Measurements from ENCODE around the gene DENND4A. TPM values are rescaled to one million over a fixed set of nuclear protein-coding genes. Genes with fewer than 3 reads are reported as not detected.
"Not testable (repeated sequence)": the region's sequence is repeated elsewhere in the genome, so short reads cannot be mapped to it uniquely, and the experiment has no call there.

The DENND4A gene
- total RNA-seq, 1 donor from 2014 or later, result 32.5 TPM

DNA sequence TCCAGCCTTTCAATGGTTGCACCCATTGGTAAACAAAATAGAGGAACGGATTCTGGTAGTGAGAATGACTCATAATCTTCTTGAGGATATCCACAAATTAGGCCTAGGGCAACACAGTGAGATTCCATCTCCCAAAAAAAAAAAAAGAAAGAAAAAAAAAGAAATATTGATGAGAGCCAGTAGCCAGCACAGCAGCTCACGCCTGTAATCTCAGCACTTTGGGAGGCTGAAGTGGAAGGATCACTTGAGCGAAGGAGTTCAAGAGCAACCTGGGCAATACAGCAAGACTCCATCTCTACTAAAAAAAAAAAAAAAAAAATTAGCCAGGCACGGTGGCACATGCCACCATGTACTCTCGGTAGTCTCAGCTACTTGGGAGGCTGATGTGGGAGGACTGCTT lies 51.9 kb downstream of the DENND4A start:
- H3K4me3 ChIP-seq, result no peak overlapping the region
- H3K27me3 ChIP-seq, result no peaks in the 10 kb centered on the region
- ATAC-seq, result no peak
- DNase-seq, result no peak
- no peaks in the 10 kb centered on the region for H3K4me1 ChIP-seq
- H3K36me3 ChIP-seq, result peaks cover 49% of the 10 kb centered on the region
- intact Hi-C loops (cut with DNase I), result no loop called here
- no peak overlapping the region for H3K27ac ChIP-seq
- TF ChIP-seq, protein P1, sequence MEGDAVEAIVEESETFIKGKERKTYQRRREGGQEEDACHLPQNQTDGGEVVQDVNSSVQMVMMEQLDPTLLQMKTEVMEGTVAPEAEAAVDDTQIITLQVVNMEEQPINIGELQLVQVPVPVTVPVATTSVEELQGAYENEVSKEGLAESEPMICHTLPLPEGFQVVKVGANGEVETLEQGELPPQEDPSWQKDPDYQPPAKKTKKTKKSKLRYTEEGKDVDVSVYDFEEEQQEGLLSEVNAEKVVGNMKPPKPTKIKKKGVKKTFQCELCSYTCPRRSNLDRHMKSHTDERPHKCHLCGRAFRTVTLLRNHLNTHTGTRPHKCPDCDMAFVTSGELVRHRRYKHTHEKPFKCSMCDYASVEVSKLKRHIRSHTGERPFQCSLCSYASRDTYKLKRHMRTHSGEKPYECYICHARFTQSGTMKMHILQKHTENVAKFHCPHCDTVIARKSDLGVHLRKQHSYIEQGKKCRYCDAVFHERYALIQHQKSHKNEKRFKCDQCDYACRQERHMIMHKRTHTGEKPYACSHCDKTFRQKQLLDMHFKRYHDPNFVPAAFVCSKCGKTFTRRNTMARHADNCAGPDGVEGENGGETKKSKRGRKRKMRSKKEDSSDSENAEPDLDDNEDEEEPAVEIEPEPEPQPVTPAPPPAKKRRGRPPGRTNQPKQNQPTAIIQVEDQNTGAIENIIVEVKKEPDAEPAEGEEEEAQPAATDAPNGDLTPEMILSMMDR (IDR thresholded peaks at IDR 0.05), result no peak
- H3K9me3 ChIP-seq, result no peaks in the 10 kb centered on the region

DNA sequence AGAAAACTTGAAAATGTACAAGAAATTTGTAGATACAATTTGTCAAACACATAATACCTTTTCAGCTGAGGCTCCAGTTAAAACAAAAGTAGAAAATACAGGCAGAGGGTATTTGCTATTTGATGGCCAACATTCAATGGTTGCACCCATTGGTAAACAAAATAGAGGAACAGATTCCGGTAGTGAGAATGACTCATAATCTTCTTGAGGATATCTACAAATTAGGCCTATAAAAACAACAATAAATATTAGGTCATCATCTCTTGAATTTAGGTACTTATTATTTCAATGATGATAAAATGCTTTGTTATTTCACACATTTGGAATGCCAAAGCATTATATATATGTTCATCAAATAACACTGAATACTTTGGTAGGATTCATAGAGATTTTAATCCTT lies 53.4 kb downstream of the DENND4A start:
- TF ChIP-seq, protein P1 (IDR thresholded peaks at IDR 0.05), result no peak
- no peak for DNase-seq
- no peak for ATAC-seq
- Histone ChIP-seq H3K4me1 (no peaks in the 10 kb centered on the region), H3K9me3 (no peaks in the 10 kb centered on the region), H3K27ac (no peak overlapping the region), H3K36me3 (peaks cover 55% of the 10 kb centered on the region), H3K27me3 (no peaks in the 10 kb centered on the region), H3K4me3 (no peak overlapping the region)
- intact Hi-C loops (cut with DNase I), result no loop called here

DNA sequence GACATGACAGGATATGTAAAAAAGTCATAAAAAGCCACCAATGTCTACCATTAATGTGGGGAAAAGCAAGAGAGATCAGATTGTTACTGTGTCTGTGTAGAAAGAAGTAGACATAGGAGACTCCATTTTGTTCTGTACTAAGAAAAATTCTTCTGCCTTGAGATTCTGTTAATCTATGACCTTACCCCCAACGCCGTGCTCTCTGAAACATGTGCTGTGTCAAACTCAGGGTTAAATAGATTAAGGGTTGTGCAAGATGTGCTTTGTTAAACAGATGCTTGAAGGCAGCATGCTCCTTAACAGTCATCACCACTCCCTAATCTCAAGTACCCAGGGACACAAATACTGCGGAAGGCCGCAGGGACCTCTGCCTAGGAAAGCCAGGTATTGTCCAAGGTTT lies 58.5 kb downstream of the DENND4A start:
- ATAC-seq; H3K9me3 ChIP-seq; H3K27ac ChIP-seq; H3K4me3 ChIP-seq; intact Hi-C loops (cut with DNase I); H3K4me1 ChIP-seq; DNase-seq; H3K27me3 ChIP-seq: not testable (repeated sequence)
- peaks cover 52% of the 10 kb centered on the region for H3K36me3 ChIP-seq

DNA sequence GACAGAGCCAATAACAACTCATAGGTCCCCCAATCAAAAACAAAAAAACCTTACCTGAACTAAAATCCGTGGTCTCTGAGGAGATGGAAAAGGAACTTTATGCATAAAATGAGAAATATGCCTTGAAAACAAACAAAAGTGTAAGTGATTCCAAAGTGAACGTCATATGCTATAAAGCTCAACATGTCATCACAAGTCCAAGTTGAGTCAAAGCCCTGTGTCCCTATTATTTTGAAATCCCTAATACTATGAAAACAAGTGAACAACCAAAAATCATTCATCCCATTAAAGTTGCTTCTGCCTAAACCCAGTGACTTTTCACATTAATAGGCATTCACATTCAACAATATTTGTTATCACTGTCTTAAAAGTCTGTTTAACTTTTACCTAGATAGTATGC lies 59.4 kb downstream of the DENND4A start:
- Histone ChIP-seq H3K27ac (no peak overlapping the region), H3K4me1 (no peaks in the 10 kb centered on the region), H3K27me3 (no peaks in the 10 kb centered on the region), H3K9me3 (no peaks in the 10 kb centered on the region), H3K36me3 (peaks cover 52% of the 10 kb centered on the region), H3K4me3 (no peak overlapping the region)
- ATAC-seq, result no peak
- no peak for DNase-seq
- TF ChIP-seq, protein P1 (IDR thresholded peaks at IDR 0.05), result no peak
- intact Hi-C loops (cut with DNase I), result no loop called here

DNA sequence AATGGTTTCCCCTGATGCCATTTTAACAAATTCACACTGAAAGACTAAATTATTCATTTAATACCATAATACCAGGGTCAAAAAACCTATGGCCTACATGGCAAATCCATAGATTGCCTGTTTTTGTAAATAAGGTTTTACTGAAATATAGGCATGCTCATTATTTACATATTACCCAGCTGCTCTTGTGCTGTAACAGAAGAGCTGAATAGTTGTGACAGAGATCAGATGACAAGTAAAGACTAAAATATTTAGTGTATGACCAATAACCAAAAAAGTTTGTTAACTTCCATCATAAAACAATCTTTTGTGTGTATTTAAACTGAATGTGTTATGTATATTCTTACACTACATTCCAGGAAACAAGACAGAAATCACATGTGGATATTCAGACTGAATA lies 60.2 kb downstream of the DENND4A start:
- H3K27ac ChIP-seq, result no peak overlapping the region
- no peaks in the 10 kb centered on the region for H3K4me1 ChIP-seq
- H3K27me3 ChIP-seq, result no peaks in the 10 kb centered on the region
- TF ChIP-seq, protein P1 (IDR thresholded peaks at IDR 0.05), result no peak
- H3K36me3 ChIP-seq, result peaks cover 52% of the 10 kb centered on the region
- intact Hi-C loops (cut with DNase I), result no loop called here
- no peak for ATAC-seq
- DNase-seq, result no peak
- H3K9me3 ChIP-seq, result no peaks in the 10 kb centered on the region
- no peak overlapping the region for H3K4me3 ChIP-seq

DNA sequence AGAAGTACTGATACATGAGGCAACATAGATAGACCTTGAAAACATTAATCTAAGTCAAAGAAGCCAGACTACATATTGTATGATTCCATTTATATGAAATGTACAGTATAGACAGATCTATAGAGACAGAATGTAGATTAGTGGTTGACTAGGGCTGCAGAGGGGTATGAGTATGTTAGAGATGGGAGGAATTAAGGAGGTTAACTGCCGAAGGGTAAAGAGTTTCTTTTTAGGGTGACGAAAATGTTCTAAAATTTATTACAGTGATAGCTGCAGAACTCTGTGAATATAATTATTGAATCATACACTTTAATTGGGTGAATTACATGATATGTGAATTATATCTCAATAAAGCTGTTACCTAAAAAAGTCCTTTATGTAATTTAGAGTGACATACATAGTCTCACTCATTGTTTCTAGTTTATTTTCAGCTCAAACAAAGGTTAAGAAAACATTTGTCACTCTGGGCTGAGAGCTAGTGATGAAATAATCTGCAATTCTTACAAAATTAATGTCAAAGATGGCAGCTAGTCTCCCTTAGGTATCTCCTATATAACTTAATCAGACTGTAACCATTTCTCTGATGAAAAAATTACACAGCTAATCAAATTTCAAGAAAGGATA lies 61.4 kb downstream of the DENND4A start:
- Histone ChIP-seq H3K36me3 (peaks cover 54% of the 10 kb centered on the region), H3K27ac (no peak overlapping the region), H3K4me1 (no peaks in the 10 kb centered on the region), H3K9me3 (no peaks in the 10 kb centered on the region), H3K27me3 (no peaks in the 10 kb centered on the region), H3K4me3 (no peak overlapping the region)
- TF ChIP-seq, protein P1 (IDR thresholded peaks at IDR 0.05), result no peak
- intact Hi-C loops (cut with DNase I), result no loop called here
- DNase-seq, result no peak
- ATAC-seq, result no peak

All from upper lobe of right lung (tissue), 1 donor.